GM19452 (cell line): ENCODE measurements around the gene COMMD7.
"Not testable (repeated sequence)": the region's sequence is repeated elsewhere in the genome, so short reads cannot be mapped to it uniquely, and the experiment has no call there.

Experiments
- ATAC-seq: cut with Tn5 transposase; IDR thresholded peaks from one replicate; pipeline ENCODE4 v1.9.1; 2021; ENCODE audit not compliant: unreplicated experiment

Gene COMMD7

DNA sequence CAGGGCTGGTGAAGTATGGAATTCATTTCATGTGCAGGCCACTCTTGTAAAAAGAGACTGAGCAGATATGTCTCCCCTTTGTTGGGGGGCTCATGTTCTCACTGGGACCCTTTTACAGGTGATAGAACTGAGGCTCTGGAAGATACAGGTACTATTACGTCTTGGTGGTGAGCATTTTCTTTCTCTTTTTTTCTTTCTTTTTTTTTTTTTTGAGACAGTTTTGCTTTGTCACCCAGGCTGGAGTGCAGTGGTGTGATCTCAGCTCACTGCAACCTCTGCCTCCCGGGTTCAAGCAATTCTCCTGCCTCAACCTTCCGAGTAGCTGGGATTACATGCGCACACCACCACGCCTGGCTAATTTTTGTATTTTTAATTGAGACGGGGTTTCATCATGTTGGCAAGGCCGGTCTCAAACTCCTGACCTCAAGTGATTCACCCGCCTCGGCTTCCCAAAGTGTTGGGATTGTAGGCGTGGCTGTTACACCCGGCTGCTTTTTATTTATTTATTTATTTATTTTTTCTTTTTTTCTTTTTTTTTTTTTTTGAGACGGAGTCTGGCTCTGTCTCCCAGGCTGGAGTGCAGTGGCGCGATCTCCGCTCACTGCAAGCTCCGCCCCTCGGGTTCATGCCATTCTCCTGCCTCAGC lies 22.1 kb upstream of the COMMD7 start:
- not testable (repeated sequence) for ATAC-seq

DNA sequence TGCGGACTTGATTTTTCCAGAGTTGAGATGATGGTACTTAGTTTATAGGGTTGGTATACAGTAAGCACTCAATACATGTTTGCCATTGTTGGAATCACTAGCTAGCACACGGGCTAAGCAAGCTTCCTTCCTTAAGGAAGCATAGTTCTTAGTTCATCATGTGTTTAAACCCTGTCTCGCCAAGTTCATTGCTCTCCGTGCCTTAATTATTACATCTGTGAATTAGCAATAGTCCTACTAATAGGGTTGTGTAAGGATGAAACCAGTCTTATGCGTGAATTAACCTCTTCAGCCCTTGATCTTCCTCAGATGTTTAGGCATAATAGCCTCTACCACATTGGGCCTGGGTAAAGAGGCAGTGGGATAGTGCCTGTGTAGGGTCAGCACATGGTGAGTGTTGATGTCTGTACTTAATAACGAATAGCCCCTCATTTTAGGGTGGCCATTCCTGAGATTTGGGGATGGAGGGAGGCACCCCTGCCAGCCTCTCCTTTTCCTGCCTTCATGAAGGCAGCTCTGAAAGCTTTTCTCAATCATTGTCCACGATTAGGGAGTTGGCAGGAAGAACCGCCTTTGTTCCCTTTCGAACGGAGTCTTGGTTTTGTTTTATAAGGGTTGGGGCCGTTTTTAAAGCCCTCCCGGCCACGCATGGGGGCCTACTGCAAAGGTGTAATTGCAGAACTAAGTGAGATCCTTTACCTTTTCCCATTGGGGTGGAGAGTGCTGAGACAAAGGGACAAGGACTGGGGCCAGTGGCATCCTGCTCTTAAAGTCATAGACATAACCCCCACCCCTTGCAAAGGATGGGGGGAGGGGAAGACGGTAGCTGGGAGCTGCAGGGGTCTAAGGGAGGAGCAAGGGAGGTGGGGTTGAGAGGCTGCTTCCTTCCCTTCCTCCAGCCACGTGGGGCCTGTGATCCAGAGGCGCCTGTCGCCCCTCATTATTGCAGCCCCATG lies 21.0 kb upstream of the COMMD7 start:
- ATAC-seq, result no peak

DNA sequence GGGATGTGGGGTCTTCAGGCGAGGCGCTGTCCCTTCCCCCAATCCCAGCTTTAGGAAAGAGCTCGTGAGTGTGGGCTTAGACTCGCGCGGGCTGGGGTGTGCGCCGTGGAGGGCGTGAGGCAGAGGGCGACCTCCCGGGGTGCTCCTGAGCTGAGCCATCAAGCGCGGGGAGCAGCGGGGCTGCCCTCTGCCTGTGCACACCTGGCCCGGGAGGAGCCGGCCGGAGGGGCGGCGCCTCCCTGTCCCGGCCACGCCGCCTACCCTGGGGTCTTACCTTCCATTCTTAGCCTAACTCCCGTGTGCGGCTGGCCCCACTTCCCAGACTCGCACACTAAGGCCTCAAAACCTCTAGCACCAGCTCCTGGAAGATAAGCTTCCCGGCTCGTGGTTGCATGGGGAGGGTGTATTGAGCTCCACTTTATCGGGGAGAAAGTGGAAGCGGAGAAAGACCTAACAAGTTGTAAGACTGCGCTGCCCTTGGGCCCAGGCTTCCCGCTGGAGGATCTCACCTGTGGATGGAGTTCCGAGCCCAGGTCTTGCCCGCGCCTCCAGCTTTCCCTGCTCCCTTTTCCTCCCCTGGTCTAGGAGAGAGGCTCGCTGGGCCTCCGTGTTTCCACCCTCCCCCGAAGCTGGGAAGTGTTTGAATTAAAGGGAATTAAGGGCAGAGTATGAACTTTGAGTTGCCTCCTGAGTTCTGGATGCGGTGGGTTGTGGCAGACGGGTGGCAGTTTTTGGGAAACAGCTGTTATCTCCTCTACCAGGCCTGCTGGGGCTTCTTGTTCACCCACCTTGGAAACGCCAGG lies 20.1 kb upstream of the COMMD7 start:
- ATAC-seq, result no peak

DNA sequence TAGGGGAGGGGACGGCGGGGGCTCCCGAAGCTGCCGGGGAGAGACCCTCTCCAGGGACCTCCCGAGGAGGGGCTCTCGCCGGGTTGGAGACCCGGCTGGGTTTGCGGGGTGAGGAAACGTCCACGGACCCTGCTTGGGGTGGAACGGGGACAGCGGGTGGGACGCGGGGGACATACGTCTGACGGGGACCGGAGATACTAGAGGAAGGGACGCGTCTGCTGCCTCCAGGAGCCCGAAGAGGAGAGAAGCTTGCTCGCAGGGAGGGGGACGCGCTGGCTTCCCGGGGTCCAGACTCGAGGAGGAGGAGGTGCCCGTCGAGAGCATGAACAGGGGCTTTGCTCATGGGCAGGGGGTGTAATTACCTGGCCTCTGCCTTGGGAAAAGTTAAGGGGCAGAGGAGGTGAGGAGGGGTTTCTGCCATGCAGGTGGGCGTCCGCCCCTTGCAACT lies 19.5 kb upstream of the COMMD7 start:
- ATAC-seq, result no peak

DNA sequence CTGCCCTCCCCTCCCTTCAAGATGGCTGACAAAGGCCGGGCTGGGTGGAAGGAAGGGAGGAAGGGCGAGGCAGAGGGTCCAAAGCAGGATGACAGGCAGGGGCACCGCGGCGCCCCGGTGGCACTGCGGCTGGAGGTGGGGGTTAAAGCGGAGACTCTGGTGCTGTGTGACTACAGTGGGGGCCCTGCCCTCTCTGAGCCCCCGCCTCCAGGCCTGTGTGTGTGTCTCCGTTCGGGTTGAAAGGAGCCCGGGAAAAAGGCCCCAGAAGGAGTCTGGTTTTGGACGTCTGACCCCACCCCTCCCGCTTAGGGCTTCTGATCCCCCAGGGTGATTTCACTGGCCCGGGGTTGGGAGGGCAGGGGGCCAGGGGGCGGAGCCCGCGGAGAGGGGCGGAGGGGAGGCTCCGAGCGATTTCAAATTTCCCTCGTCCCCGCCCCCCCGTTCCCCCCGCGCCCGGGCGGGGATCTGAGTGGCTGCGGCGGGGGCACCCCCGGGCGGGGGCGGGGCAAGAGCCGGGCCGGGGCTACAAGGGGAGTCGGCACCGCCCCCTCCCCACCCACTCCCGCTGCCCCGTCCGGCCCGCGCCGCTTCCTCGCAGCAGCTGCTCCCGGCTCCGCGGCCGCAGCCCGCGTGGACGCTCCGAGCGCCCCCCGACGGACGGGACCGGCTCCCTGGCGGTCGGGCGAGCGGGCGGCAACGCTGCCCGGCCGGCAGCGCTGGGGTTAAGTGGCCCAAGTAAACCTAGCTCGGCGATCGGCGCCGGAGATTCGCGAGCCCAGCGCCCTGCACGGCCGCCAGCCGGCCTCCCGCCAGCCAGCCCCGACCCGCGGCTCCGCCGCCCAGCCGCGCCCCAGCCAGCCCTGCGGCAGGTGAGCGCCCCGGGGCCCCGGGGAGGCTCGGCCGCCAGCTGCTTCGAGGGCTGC lies 18.8 kb upstream of the COMMD7 start, which contains the start of gene DNMT3B:
TSS of gene DNMT3B (plus strand) at position 555 of the 923 bp plus-strand sequence. CDS start 17,939 bp downstream, outside the sequence.
- ATAC-seq, result peak; percentile 80

DNA sequence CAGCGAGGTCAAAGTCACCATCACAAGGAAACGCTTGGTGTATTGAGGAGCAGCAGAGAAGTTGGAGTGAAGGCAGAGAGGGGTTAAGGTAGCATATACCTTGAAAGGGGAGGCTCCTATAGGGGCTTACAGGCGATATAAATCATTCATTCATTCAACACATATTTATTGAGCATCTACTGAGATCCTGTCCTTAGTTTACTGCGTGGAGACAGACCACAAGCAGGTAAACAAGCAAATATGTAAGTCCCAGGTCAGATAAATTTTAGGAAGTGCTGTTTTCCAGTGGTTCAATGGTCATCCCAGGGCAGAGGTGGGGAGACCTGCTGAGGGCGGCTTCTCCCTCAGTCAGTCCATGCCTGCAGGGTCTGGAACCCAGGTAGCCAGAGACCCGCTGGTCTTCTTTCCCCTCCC lies 18.2 kb upstream of the COMMD7 start:
- ATAC-seq, result no peak

DNA sequence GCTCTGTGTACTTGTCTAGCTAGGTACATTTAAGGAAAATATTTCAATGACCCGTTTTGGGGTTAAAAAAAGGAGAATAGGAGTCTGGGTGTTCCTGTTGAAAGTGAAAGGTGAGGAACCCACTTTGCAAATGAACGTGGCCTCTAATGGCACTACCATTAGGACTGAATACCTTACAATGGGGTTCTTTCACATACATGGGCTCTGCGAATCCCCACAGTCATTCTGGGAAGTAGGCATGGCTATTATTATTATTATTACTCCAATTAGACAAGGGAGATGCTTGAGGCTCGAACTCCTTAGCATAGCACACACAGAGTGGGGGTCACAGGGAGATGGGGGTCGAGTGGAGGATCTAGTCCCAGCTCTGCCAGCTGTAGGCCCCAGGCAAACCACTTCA lies 12.9 kb upstream of the COMMD7 start:
- no peak for ATAC-seq

DNA sequence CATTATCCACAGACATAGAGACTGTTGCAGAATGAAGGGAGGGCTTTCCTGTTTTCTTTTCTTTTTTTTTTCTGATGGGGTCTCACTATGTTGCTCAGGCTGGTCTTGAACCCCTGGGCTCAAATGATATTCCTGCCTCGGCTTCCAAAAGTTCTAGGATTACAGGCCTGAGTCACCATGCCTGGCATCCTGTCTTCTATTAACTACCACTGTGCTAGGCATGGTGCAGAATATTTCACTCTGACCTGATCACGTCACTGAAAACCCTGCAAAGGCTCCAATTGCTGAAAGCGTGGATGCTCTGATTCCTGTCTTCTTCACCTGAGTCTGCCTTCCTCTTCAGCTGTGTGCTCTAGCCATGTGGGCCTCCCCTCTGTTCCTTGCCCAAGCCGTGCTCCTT lies 10.5 kb upstream of the COMMD7 start:
- ATAC-seq, result no peak

DNA sequence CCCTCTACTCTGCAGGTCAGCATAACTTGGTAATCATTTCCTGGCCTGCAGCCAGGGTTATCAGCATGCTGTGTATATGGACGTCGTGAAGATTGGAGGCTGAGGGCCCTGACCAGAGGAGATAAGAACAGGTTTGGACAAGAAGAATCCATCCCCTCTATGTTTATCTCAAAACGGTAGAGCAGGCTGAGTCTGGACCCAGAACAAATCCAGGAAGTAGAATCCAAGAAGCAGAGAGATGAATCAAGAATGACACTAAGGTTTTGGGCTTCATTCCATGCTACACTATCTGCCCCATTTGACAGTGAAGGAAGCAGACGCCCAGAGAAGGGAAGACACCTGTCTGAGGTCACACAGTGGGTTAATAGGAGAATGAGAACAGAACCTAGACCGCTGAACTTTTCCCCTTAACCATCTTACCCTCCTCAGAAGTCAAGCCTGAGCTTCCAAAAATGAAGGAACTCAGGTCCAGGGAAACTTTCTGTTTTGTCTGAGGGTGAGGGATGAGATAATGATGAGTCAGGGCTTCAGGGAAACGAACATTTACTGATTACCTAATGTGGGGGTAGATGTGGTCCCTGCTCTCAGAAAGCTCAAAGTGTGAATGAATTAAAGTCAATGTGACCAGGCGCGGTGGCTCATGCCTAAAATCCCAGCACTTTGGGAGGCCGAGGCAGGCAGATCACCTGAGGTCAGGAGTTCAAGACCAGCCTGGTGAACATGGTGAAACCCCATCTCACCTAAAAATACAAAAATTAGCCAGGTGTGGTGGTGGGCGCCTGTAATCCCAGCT lies 9.4 kb upstream of the COMMD7 start:
- ATAC-seq, result no peak

DNA sequence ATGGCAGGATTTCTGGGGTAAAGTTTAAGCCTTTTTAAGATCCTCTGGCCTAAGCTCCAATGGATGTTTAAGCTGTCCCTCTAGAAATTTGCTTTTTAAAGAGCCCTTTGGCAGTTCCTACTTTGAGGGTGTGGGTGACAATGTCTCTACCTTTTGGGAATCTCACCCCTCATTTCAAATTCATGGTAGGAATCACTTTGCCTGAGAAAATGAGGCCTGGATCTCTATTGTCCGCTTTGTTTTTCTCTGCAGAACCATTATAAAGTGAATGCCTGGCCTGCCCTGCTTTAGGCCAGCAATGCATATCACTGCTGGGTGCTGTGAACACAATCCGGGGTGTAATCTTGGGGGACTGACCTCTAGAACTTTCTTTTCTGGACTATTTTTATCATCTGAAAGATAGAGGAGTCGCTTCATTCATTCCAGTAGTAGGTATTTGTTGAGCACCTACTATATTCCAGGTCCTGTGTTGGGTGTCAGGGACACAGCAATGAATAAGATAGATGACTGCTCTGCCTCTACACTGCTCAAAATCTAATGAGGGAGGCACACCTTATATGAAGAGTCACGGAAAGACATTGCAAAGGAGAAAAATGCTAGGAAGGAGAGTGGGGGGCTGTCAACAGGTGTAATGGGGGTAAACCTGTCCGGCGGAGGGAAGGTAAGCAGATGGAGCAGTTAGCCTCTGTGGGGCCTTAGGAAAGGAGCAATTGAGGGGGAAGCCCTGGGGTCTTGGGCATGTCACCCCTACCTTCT lies 8.6 kb upstream of the COMMD7 start:
- ATAC-seq, result no peak

DNA sequence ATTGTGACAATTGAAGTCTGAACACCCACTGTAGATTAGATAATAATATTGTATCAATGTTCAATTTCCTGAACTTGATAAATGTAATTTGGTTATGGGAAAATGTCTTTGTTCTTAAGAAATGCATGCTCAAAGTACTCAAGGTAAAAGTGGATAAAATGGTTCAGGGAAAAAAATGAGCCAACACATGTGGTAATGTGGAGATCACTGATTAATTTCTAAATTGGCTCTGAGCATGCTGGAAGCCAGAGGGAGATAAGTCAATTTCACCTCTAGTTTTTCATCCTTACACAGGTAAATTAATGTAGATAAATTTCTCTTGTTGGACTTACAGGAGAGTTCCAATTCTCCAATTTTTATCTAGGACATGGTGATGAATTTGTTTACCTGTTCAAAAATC lies 8.0 kb upstream of the COMMD7 start:
- ATAC-seq, result no peak

DNA sequence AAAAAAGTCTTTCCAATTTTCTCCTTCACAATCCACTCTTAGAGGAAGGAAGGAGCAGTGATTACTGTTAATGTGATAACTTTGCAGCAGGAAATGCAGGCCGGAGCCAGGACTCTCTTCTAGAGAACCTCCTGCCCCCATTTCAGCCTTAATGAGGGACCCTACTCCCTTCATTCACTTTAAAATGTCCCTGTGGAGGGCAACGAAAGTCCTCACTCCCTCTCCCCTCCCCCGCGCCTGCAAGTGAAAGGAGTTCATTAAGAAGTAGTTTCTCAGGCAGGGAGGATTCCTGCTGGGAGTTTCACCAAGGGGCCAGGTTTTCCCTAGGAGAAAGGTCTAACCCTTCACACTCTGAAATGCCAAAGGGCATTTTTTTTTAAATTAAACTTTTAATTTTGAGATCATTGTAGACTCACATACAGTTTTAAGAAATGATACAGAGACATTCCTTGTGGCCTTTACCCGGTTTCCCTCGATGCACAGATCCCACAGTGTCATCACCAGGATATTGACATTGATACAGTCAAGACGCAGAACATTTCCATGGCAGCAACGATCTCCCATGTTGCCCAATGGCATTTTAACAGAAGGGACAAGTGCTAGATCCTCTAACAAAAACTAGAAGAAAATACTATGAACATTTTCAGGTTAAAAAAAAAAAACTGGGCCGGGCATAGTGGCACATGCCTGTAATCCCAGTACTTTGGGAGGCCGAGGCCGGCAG lies 6.8 kb upstream of the COMMD7 start:
- no peak for ATAC-seq

DNA sequence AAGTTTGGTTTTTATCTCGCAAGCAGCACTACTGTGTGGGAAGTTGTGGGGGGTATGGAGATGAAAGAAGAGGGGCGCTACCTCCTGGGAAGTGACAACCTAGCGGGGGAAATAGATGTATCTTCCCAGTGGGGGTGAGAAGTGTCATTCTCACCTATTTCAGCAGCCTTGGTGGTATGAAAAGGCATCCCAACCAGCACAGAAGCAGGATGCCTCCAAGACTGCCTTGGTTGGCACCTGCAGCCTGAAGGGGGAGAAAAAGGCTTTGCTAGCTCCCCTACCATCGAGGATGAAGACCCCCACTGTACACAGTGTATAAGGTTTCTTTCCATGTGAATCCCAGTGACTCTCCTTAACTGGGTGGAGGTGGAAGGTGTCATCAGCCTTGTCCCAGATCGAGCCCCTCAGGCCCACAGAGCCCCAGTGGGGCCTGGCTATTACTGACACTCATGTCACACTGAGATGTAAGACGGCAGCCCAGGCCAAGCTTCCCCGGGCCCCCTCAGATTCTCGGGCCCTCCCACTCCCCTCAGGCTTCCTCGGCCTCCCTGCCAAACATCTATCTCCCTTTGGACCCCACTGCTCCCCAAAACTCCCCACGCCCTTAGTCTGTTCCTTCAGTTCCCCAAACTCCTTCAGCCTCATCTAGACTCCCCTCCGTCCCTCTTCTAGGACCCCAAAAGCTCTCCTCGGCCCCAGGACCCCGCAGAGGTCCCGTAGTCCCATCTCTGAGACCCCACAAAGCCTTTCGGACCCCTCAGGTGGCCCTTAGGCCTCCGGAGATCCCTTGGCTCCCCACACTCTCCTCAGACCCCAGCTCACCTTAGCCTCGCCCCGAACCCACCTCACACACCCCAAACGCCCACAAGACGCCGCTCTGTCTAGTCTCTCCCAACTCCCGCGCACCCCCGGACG lies 688 bp downstream of the COMMD7 start:
- ATAC-seq, result no peak

DNA sequence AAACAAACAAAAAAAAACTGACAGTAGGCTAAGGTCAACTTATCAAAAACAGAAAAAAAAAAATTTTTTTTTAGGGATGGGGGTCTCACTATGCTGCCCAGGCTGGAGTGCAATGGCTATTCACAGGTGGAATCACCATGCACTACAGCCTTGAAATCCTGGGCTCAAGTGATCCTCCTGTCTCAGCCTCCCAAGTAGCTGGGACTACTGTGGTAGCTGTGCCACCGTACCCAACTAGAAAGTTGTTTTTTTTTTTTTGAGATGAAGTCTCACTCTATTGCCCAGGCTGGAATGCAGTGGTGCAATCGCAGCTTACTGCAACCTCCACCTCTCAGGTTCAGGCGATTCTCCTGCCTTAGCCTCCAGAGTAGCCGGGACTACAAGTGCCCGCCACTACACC lies 2.1 kb downstream of the COMMD7 start:
- ATAC-seq, result no peak

DNA sequence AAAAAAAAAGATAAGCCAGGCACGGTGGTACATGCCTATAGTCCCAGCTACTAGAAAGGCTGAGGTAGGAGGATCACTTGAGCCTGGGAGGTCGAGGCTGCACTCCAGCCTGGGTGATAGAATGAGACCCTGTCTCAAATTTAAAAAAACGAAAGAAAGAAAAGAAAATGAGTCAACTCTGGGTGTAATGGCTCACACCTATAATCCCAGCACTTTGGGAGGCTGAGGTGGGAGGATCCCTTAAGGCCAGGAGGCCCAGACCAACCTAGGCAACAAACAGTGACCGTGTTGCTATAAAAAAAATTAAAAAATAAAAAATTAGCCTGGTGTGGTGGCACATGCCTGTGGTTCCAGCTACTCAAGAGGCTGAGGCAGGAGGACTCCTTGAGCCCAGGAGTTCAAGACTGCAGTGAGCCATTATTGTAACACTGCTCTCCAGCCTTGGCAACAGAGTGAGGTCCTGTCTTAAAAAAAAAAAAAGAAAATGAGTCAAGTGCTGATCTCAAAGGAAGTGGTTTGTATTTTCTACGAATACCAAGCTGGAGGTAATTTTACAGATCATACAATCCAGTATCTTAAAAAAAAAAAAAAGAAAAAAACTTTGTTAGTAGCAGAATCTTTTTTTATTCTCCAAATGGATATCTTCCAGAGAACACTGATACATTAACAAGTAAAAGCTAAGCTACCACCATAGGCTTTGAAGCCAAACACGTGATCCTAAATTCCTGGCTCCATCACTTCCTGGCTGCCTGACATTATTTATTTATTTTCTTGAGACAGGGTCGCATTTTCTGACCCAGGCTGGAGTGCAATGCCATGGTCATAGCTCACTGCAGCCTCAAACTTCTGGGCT lies 5.7 kb downstream of the COMMD7 start:
- ATAC-seq, result no peak

DNA sequence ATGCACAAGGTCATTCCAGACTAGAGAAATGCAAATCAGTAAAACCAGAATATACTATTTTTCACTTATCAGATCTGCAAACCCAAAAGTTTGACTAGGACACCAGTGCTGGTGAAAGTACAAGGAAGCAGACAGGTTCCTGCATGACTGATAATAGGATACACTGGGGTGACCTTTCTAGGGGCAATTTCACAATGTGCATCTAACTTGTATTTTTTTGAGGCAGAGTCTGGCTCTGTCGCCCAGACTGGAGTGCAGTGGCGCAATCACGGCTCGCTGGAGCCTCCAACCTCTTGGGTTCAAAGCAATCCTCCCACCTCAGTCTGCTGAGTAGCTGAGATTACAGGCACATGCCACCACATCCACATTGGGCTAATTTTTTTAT lies 11.4 kb downstream of the COMMD7 start:
- no peak for ATAC-seq
